Stimulated activated CD8-positive, alpha-beta memory T cell treated with anti-CD3 and anti-CD28 coated beads, Interleukin-4, amount 100 ng/mL, for 1 hour (primary cell): ENCODE data around the gene TXLNG.

Experiments used
- DNase-seq, 2 donors: peaks; one replicate each; pipeline ENCODE4 v3.0.0-alpha.2; 2020; ENCODE audit warnings: low read depth in 2 of 2, low spot score in 1 of 2

TXLNG gene

GRCh38 chrX:16870862-16871815, 84.9 kb downstream of the TXLNG start:
- no peak for DNase-seq

DNA sequence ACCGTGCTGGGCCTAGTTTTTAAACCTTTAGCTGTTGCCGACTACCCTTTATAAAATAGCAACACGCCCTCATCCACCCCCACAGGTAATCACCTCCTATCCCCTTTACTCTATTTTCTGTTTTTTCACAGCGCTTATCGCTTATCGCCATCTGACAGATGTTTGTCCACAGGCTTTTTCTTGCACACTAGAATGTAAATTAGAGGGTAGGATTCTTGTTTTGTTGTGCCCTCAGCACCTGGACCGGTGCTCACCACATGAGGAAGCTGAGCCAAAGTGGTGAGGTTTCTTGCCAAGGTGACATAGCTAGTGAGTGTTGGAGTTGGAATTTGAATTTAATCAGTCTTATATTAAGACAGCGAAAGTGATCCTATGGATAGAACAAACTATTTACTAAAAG, 86.8 kb downstream of the TXLNG start:
- no peak for DNase-seq

DNA sequence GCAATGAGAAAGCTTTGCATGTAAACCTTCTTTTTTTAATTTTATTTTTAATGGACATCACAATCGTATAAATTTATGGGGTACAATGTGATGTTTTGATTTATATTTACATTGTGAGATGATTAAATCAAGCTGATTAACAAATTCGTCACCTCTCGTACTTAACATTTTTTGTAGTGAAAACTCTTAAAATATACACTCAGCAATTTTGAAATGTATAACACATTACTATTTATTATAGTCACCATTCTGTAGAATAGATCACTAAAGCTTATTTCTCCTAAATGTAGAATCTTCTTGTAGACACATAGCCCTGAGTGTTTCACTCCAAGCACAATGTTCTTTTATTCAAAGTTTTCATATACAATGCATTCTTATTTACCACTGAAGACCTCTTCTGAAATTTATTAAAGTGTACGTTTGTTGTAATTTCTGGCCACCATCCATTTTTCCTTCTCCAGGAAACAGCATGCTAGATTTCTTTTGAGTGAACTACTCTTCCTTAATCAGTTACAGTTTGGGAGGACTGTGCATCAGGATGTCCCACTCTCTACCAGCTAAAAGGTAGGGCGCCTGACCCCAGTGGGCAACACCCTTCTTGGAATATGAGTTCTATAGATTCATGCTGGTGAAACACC, 88.3 kb downstream of the TXLNG start:
- no peak for DNase-seq

GRCh38 chrX:16876696-16877095, 90.4 kb downstream of the TXLNG start:
- DNase-seq = no peak

- DNase-seq = no peak
Observed at GRCh38 chrX:16882169-16882568, 95.9 kb downstream of the TXLNG start.

DNA sequence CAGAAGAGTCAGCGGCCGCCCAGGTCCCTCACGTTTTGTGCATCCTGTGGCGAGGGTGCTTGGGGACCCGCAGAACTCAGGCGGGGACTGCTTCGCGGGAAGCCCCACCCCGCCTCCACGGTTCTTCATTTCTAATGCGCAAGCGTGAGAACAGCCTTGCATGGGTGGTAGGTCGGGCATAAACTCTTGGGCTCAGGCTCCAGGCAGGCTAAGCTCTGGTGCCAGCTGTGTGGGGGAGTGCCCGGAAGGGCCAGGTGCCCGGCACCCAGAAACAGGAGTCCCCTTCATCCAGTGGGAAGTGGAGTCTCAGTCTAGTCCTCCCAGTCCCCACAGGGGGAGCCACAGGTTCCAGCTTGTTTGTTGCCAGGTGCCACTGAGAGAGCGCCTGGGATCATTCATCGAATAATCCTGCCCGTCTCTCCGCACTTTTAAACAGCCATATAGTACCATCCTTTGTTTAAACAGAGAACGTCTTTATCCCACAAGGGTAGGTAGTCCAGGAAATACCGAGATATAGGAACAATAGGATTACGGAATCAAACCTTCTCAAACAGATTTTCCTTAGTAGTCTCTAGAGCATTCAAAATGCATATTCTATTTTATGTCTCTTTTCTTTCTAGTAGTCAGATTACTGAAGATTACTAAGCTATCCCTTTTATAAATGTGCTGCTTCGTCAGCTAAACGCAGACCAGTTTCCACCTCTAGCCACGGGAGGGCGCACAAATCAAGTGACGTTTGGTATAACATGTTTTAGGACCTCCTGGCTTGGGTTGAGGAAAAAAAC, 96.6 kb downstream of the TXLNG start:
- DNase-seq = peak; percentile 25 to 43

DNA sequence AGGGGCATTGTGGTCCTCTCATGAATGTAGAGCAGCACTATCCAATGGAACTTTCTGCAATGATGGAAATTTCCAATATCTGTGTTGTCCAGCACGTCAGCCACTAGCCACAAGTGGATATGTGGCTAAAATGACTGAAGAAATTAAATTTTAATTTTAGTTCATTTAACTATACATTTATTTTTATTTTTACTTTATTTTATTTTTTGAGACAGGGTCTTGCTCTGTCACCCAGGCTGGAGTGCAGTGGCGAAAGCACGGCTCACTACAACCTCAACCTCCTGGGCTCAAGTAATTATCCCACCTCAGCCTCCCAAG, 97.2 kb downstream of the TXLNG start:
- no peak for DNase-seq

GRCh38 chrX:16885628-16886027, 99.4 kb downstream of the TXLNG start:
- no peak for DNase-seq

- DNase-seq = peak in 1 of 2 donors; percentile 25
Observed at GRCh38 chrX:16892504-16893362, 106.5 kb downstream of the TXLNG start.
